Lower leg skin (tissue), 4 donors: ENCODE measurements around the gene PM20D2. TPM values are rescaled to one million over a fixed set of nuclear protein-coding genes. Genes with fewer than 3 reads are reported as not detected.

ENCODE experiments used
- DNase-seq, 2 donors: peaks; one replicate each; pipeline ENCODE4 v3.0.0-alpha.2; 2019; ENCODE audit warnings: low spot score in 2 of 2
- H3K4me3 ChIP-seq: fragments of 200-600 bp; sonication (generic); 2 replicates; pipeline ENCODE4 v1.5.1; 2017; ENCODE audit warnings: mild to moderate bottlenecking, low read depth; ENCODE audit not compliant: poor library complexity, severe bottlenecking
- CTCF ChIP-seq, 3 donors: fragments of 450-650 bp; IDR thresholded peaks; one replicate each; pipeline ENCODE4 v1.5.1; 2016; ENCODE audit warnings: antibody characterized with exemption in 3 of 3, mild to moderate bottlenecking in 3 of 3, moderate library complexity in 2 of 3
- POLR2A ChIP-seq, 2 donors: fragments of 450-650 bp; IDR thresholded peaks; one replicate each; pipeline ENCODE4 v1.6.1; 2016 to 2017; ENCODE audit warnings: antibody characterized with exemption in 2 of 2, mild to moderate bottlenecking in 1 of 2, moderate library complexity in 1 of 2
- WGBS, 2 donors: methylation state at CpG; one replicate each; pipeline ENCODE4 v1.1.5; 2018; 5-methylcytosine and 5-hydroxymethylcytosine counted together
- intact Hi-C: fragments of 100-400 bp; cut with DNase I; formaldehyde crosslinking; loops from one replicate; pipeline ENCODE4 v1.15.0; 2023; ENCODE audit warnings: low total_unique reads
- total RNA-seq, 4 donors: library from RNA; depleted of rRNA; stranded (reverse); fragments of >200 nt; gene quantifications; one replicate each; pipeline ENCODE4 v1.1.0, GENCODE V29; 2016

PM20D2 gene
- total RNA-seq, 4 donors from 2014 or later = 10.6 to 19.4 (median 15.7) TPM

DNA sequence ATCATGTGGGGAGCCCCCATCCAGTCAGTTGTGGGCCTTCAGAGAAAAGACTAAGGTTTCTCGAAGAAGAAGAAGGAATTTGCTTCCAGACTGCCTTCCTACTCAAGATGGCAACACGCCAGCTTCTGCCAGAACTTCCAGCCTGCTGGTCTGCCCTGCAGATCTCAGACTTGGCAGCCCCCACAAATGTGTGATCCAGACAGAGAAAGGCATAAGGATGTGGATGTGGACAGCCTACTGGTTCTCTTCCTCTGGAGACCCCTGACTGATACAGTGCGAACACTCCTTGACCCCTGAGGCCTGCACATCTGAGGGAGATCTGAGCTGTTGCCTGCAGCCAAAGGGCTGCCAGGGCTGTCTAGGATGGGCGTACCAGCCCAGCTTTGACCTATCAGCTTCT, 62.7 kb downstream of the PM20D2 start:
- intact Hi-C loops = no loop called here
- no peak for TF ChIP-seq POLR2A (IDR thresholded peaks at IDR 0.05)
- 52 to 81% methylated on average over 4 of the region's 4 CpGs for WGBS, 2 donors
- no peak overlapping the region for H3K4me3 ChIP-seq
- no peak for DNase-seq

DNA sequence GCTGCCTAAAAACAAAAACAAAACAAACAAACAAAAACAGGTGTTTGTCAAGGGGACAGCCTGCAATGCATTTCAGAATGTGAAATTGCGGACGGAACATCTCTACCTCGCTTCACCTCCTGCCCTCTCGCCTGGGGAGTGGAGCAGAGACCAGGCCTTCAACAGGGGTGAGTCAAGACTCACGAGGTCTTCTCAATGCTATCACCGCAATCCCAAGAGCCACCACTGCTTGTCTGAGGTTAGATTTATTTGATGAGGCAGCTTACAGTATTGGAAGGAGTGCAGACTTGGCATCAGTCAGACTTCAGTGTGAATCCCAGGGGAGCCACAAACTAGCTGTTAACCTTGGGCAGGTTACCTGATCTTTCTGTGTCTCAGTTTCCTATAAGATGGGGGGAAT, 63.6 kb downstream of the PM20D2 start:
- TF ChIP-seq POLR2A (IDR thresholded peaks at IDR 0.05) = no peak
- TF ChIP-seq CTCF (IDR thresholded peaks at IDR 0.05) = no peak
- DNase-seq = no peak
- WGBS, 2 donors = 90 to 93% methylated on average over 6 of the region's 6 CpGs
- intact Hi-C loops = no loop called here
- no peak overlapping the region for H3K4me3 ChIP-seq

DNA sequence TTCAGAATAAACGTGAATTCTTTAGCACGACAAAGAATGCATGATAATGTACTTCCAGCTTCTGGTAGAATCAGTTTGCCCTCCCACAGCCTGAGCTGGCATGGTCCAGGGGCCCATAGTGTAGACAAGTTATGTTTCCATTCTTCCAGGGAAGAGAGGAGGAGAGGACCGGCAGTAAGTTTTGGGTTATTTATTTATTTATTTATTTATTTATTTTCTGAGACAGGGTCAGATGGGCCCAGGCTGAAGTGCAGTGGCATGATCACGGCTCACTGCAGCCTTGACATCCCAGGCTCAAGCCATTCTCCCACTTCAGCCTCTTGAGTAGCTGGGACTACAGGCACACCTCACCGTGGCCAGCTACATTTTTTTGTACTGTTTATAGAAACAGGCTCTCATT, 66.6 kb downstream of the PM20D2 start:
- DNase-seq = no peak
- 50 to 80% methylated on average over 5 of the region's 5 CpGs for WGBS, 2 donors
- H3K4me3 ChIP-seq = no peak overlapping the region
- intact Hi-C loops = no loop called here
- TF ChIP-seq CTCF (IDR thresholded peaks at IDR 0.05) (no peak), POLR2A (IDR thresholded peaks at IDR 0.05) (no peak)

GRCh38 chr6:89214197-89214596, 68.3 kb downstream of the PM20D2 start:
- no peak overlapping the region for H3K4me3 ChIP-seq
- no peak for TF ChIP-seq POLR2A (IDR thresholded peaks at IDR 0.05)
- TF ChIP-seq CTCF (IDR thresholded peaks at IDR 0.05) = no peak
- no peak for DNase-seq
- intact Hi-C loops = no loop called here

Other genes starting within 250 kb of the PM20D2 start
- gene RNGTT, start 182.4 kb upstream of the PM20D2 start, total RNA-seq = 10 to 100 TPM in 3 of 4 donors, 1 to 10 TPM in 1; 9.3 to 12.0 (median 11.1) TPM
- 100 to 1,000 TPM; 197 to 362 (median 260) TPM for gene PNRC1, start 65.3 kb upstream of the PM20D2 start, total RNA-seq
- gene SRSF12, start 28.0 kb upstream of the PM20D2 start, total RNA-seq = under 1 TPM in 1 of 4 donors, not detected in 3; 0.49 TPM
- under 1 TPM in 3 of 4 donors, not detected in 1; 0.17 to 0.86 (median 0.39) TPM for gene GABRR1, start 71.3 kb downstream of the PM20D2 start, total RNA-seq
- gene GABRR2, start 169.2 kb downstream of the PM20D2 start, total RNA-seq = under 1 TPM in 2 of 4 donors, not detected in 2; 0.27 to 0.62 TPM
- 10 to 100 TPM; 15.9 to 26.7 (median 22.6) TPM for gene UBE2J1, start 206.7 kb downstream of the PM20D2 start, total RNA-seq